HG03066 (cell line): ENCODE data around the gene SLC52A1.

ENCODE experiments used
- ATAC-seq: cut with Tn5 transposase; IDR thresholded peaks from one replicate; pipeline ENCODE4 v1.9.1; 2021; ENCODE audit warnings: low read depth; ENCODE audit not compliant: unreplicated experiment

Gene SLC52A1

DNA sequence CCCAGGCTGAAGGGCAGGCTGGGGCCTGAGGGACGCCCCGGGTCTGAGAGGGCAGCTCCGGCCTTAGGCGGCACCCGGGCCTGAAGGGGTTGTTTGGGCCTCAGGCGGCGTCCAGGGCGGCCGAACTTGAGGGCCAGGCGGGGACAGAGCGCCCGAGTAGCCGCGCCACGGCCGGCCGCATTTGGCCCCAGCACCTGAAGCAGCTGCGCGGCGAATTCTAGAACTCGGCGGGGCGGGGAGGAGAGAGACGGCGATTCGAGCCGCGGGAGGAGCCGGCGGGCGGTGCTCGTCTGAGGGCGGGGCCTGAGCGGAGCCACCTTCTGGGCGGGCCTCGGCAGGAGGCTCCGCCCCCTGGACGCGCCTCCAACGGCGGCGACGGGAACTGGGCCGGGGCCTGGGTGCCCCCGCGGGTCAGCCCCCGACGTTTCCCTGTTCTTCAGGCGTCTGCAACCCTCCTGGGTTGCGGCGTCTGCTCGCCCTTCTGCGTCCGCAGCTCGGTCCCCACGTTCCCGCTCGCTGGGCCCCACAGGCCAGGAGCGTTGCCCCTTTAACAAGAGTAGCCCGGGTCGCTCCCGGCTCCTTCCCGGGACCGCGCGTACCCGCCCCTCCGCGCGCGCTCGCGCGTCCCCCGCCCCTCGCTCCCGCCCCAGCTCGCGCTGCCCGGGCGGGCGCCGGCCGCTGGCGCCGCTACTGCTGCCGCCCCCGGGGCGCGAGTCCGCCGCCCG is 37.8 kb downstream of the SLC52A1 start, which contains the start of the genes INCA1 and KIF1C:
Gene INCA1 (minus strand): TSS at position 221 of the 725 bp plus-strand sequence. CDS start 3,085 bp downstream, outside the sequence.
Gene KIF1C (plus strand): TSS at position 649 of the 725 bp plus-strand sequence. CDS start 2,297 bp downstream, outside the sequence.
- peak; percentile 84 for ATAC-seq

DNA sequence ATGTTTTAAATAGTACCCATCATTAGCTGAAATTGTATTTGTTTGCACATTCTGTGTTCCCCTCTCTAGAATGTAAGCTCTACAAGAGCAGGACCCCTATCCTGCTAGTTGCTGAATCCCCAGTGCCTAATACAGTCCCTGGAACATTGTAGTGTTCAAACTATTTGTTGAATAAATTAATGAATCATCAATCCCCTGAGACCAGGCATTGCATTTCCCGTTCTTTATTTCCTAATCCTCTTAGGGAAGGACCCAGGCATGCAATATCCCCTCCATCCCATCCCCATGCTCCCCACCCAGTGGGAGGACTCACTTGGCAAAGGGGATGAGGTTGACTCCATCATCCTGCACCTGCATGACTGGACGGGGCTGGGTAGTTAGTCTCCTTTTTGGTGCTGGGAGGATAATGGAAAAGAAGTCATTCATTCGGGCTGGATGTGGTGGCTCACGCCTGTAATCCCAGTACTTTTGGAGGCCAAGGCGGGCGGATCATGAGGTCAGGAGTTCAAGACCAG is 41.1 kb downstream of the SLC52A1 start:
- no peak for ATAC-seq

DNA sequence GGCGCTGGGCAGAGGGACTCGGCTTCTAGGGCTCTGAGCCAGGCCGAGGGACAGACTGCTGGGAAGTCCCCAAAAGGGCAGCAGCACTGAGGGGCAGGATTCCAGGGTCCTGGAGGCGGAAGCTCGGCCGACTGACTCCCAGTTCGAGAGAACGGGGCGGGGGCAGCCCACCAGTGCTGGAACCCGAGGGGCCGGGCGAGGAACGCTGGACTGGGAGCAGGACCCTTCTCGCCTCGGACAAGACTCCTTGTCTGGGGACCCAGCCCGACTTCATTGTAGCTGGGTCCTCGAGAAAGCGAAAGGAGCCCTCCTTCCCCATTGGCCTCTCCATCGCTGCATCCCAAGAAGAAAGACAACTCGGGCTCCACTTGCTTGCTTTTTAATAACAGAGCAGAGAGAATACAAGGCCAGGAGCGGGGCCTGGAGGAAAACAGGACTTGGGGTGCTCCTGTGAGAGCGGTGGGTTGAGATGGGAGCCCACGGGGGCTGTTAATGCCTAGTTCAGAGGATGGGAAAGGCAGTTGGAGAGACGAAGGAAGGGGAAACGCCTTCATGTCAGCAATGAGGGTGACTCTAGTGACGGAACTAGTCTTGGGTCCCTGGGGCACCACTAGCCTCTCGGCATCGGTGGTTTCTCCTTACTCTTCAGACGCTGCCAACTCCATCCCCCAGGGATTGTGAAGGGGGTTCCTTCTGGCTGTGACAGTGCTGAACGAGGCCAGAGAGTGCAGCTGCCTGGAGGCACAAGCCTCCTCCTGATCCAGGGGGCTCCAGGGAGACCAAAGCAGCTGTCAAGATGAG is 47.3 kb downstream of the SLC52A1 start:
- ATAC-seq = peak; percentile 32

DNA sequence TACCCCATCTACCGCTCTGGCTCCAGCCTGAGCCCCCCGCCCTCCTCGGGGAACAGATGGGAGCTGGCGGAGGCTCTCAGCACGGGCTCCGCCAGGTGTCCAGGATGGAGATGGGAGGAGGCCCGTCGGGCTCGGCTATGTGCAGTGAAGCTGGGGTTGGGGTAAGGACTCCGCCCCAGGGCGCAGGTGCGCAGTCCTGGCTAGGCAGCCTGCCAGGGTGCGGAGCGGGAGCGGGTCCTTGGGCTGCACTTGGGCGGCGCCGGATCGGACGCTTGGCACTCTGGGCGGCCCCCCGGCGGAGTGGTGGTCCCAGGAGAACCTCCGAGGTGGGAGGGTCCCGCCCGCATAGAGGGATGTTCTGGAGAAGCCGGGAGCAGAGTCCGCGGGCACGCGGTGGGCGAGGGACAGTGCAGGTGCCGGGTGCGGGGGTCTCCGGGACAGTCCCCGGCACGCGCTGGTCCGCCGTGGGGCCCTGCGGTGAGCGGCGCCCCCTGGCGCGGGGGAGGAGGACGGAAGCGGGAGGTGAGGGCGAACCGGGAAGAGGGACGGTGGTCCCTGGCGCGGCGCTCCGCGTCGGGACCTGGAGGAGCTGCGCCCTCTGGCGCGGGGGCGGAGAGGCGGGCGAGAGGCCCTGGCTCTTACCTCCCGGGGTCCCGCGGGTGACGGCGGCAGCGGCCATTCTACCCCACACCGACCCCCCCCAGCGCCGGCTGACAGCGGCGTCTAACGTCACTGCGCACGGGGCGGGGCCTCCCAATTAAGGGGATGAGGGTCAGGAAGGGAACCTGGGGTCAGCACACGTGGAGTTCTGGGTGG is 48.1 kb downstream of the SLC52A1 start, which contains the start of gene CAMTA2:
Gene CAMTA2 (minus strand): TSS at position 725 of the 816 bp plus-strand sequence. CDS start 1,453 bp downstream, outside the sequence.
- ATAC-seq = peak; percentile 80

DNA sequence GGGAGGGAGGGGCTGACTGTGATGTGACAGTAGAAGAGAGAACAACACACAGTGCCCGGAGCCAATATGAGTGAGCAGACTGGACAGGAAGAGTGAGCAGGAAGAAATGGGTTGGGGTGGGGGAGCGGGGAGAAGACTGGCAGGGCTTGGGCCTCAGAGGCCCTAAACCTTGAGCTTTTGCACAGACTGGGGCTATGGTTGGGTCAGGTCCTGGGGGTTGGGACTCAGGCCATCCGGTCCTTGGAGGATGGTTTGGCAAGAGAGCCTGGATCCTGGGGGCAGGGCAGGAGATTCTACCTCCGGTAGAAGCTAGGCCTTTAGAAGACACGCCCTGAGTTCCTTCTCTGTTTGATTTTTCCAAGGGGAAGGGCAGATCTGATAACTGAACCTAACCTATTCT is 48.8 kb downstream of the SLC52A1 start:
- ATAC-seq = no peak
